Transverse colon (tissue), 4 donors: ENCODE results near the gene LRRC4C. TPM values are rescaled to one million over a fixed set of nuclear protein-coding genes. Genes with fewer than 3 reads are reported as not detected.

Source experiments
- DNase-seq: peaks from one replicate; pipeline ENCODE4 v3.0.0-alpha.2; 2019
- H3K27ac ChIP-seq, 4 donors: fragments of 200-600 bp; sonication (generic); 2 replicates each; pipeline ENCODE4 v1.5.1; 2016 to 2018; ENCODE audit warnings: inconsistent platforms in 4 of 4
- H3K27me3 ChIP-seq: fragments of 200-600 bp; sonication (generic); 2 replicates; pipeline ENCODE4 v1.5.1; 2017; ENCODE audit warnings: inconsistent platforms
- H3K36me3 ChIP-seq, 4 donors: fragments of 200-600 bp; sonication (generic); 2 replicates each; pipeline ENCODE4 v1.5.1; 2017 to 2019; ENCODE audit warnings: inconsistent platforms in 4 of 4
- H3K4me1 ChIP-seq, 4 donors: fragments of 200-600 bp; sonication (generic); 2 replicates each; pipeline ENCODE4 v1.5.1; 2017 to 2020; ENCODE audit warnings: inconsistent platforms in 4 of 4
- H3K4me3 ChIP-seq, 4 donors: fragments of 200-600 bp; sonication (generic); 1 replicate in 1 of 4; 2 replicates in 3 of 4; pipeline versions ENCODE4 v1.5.1 to v1.6.1; 2017 to 2019; ENCODE audit warnings: inconsistent platforms in 4 of 4
- H3K9me3 ChIP-seq, 2 donors: fragments of 200-600 bp; sonication (generic); 2 replicates each; pipeline ENCODE4 v1.5.1; 2017 to 2019; ENCODE audit warnings: inconsistent platforms in 2 of 2
- CTCF ChIP-seq, 5 experiments: fragments of 200-600 bp in 3 of 5; fragments of 450-650 bp in 2 of 5; sonication (generic) in 3 of 5; IDR thresholded peaks; 1 replicate in 2 of 5; 2 replicates in 3 of 5; pipeline ENCODE4 v1.5.1; 2016 to 2017; ENCODE audit warnings: antibody characterized with exemption in 5 of 5, inconsistent platforms in 3 of 5, mild to moderate bottlenecking in 2 of 5, moderate library complexity in 1 of 5
- EP300 ChIP-seq: sonication (generic); formaldehyde crosslinking; IDR thresholded peaks from one replicate; pipeline ENCODE4 v1.6.1; 2017; ENCODE audit warnings: antibody characterized with exemption, low read depth
- POLR2A ChIP-seq: fragments of 450-650 bp; IDR thresholded peaks from one replicate; pipeline ENCODE4 v1.6.1; 2016; ENCODE audit warnings: antibody characterized with exemption, mild to moderate bottlenecking, moderate library complexity
- POLR2AphosphoS5 ChIP-seq, 3 donors: sonication (generic); formaldehyde crosslinking; IDR thresholded peaks; one replicate each; pipeline ENCODE4 v1.6.1; 2016; ENCODE audit warnings: antibody characterized with exemption in 3 of 3
- WGBS, 2 donors: methylation state at CpG; one replicate each; pipeline ENCODE4 v1.1.5; 2018; ENCODE audit warnings: low coverage in 1 of 2; 5-methylcytosine and 5-hydroxymethylcytosine counted together
- in situ Hi-C, 4 donors: fragments of 200-750 bp; cut with MboI; loops; one replicate each; pipeline versions ENCODE4 v1.15.0 to v1.15.1; 2017; ENCODE audit warnings: low sequenced_read_pairs in 3 of 4, low pct_ligation_motif_present in 1 of 4, low pct_unique_long_range_greater_than_20kb in 1 of 4
- intact Hi-C: fragments of 100-400 bp; cut with DNase I; formaldehyde crosslinking; loops from one replicate; pipeline ENCODE4 v1.15.1; 2023; ENCODE audit warnings: low total_unique reads
- total RNA-seq, 4 donors: library from RNA; depleted of rRNA; stranded (reverse); fragments of >200 nt; gene quantifications; one replicate each; pipeline ENCODE4 v1.1.0, GENCODE V29; 2016

Gene LRRC4C
- total RNA-seq, 4 donors from 2014 or later = 0.55 to 1.9 (median 0.64) TPM; not detected in 1

- DNase-seq = no peak
- H3K9me3 ChIP-seq = no peaks in the 10 kb centered on the region
- H3K27ac ChIP-seq = no peak overlapping the region
- intact Hi-C loops = no loop called here
- WGBS, 2 donors = 30 to 53% methylated on average over 2 of the region's 2 CpGs
- no peaks in the 10 kb centered on the region for H3K4me1 ChIP-seq
- no peaks in the 10 kb centered on the region for H3K27me3 ChIP-seq
- TF ChIP-seq EP300 (no peak), CTCF (IDR thresholded peaks at IDR 0.05) (no peak), POLR2A (no peak), POLR2AphosphoS5 (IDR thresholded peaks at IDR 0.05) (no peak)
- in situ Hi-C loops = no loop called here
- H3K36me3 ChIP-seq = no peaks in the 10 kb centered on the region
- no peak overlapping the region for H3K4me3 ChIP-seq
Measured at GRCh38 chr11:40230821-40231220, 1228.6 kb downstream of the LRRC4C start.

GRCh38 chr11:40228662-40229061 lies 1230.8 kb downstream of the LRRC4C start:
- intact Hi-C loops (no loop called here), in situ Hi-C loops (no loop called here)
- no peak overlapping the region for H3K4me3 ChIP-seq
- H3K36me3 ChIP-seq = no peaks in the 10 kb centered on the region
- no peaks in the 10 kb centered on the region for H3K9me3 ChIP-seq
- 50% methylated on average over 3 of the region's 3 CpGs for WGBS, 2 donors
- DNase-seq = no peak
- no peak overlapping the region for H3K27ac ChIP-seq
- H3K4me1 ChIP-seq = no peaks in the 10 kb centered on the region
- no peaks in the 10 kb centered on the region for H3K27me3 ChIP-seq
- TF ChIP-seq CTCF (IDR thresholded peaks at IDR 0.05) (no peak), POLR2AphosphoS5 (IDR thresholded peaks at IDR 0.05) (no peak), POLR2A (no peak), EP300 (no peak)

- Histone ChIP-seq H3K27ac (no peak overlapping the region), H3K27me3 (no peaks in the 10 kb centered on the region), H3K36me3 (no peaks in the 10 kb centered on the region), H3K9me3 (no peaks in the 10 kb centered on the region), H3K4me1 (no peaks in the 10 kb centered on the region), H3K4me3 (no peak overlapping the region)
- in situ Hi-C loops (no loop called here), intact Hi-C loops (no loop called here)
- no peak for DNase-seq
- TF ChIP-seq CTCF (IDR thresholded peaks at IDR 0.05) (no peak), POLR2A (no peak), EP300 (no peak), POLR2AphosphoS5 (IDR thresholded peaks at IDR 0.05) (no peak)
Measured at GRCh38 chr11:40227730-40228129, 1231.7 kb downstream of the LRRC4C start.

GRCh38 chr11:40226654-40227053 lies 1232.8 kb downstream of the LRRC4C start:
- 44 to 49% methylated on average over 2 of the region's 2 CpGs for WGBS, 2 donors
- no peaks in the 10 kb centered on the region for H3K36me3 ChIP-seq
- in situ Hi-C loops (no loop called here), intact Hi-C loops (no loop called here)
- DNase-seq = no peak
- no peak overlapping the region for H3K27ac ChIP-seq
- no peaks in the 10 kb centered on the region for H3K9me3 ChIP-seq
- TF ChIP-seq POLR2AphosphoS5 (IDR thresholded peaks at IDR 0.05) = no peak
- no peak for TF ChIP-seq POLR2A
- TF ChIP-seq CTCF (IDR thresholded peaks at IDR 0.05) = no peak
- TF ChIP-seq EP300 = no peak
- H3K4me1 ChIP-seq = no peaks in the 10 kb centered on the region
- H3K27me3 ChIP-seq = no peaks in the 10 kb centered on the region
- no peak overlapping the region for H3K4me3 ChIP-seq
